K562 treated with DMSO at 1 percent for 48 hours (cell line): ENCODE measurements around the gene THEM5. TPM values are rescaled to one million over a fixed set of nuclear protein-coding genes. Genes with fewer than 3 reads are reported as not detected.

ENCODE experiments used
- total RNA-seq: library from RNA; unstranded; fragments of 300-600 nt; gene quantifications from 2 replicates; pipeline ENCODE4 v1.2.3, GENCODE V29; 2022; ENCODE audit warnings: low replicate concordance; ENCODE audit errors: extremely low read depth

THEM5 gene
- not detected in 2 replicates for total RNA-seq

GRCh38 chr1:151853411-151853943 is at the start of gene THEM5:
THEM5 (minus strand) TSS chr1:151853712; CDS start chr1:151853565, 147 bp downstream.

GRCh38 chr1:151839457-151840403 is 13.8 kb downstream of the THEM5 start, which contains the start of gene C2CD4D:
C2CD4D (minus strand) TSS chr1:151839820; CDS start chr1:151838989, 831 bp downstream.

GRCh38 chr1:151831605-151832004 is 21.9 kb downstream of the THEM5 start, which contains the start of gene RORC:
RORC (minus strand) TSS chr1:151831802; CDS start chr1:151831764, 38 bp downstream.

GRCh38 chr1:151805066-151805820 is 48.3 kb downstream of the THEM5 start, which contains the start of gene LINGO4:
LINGO4 (minus strand) TSS chr1:151805419; CDS start chr1:151802704, 2,715 bp downstream.

Other genes starting within 250 kb of the THEM5 start
- not detected in 2 replicates for gene SNX27, start 241.7 kb downstream of the THEM5 start, total RNA-seq
- gene CELF3, start 136.9 kb downstream of the THEM5 start, total RNA-seq: not detected in 2 replicates
- gene RIIAD1, start 132.2 kb downstream of the THEM5 start, total RNA-seq: not detected in 2 replicates
- not detected in 2 replicates for gene MRPL9, start 90.2 kb downstream of the THEM5 start, total RNA-seq
- not detected in 2 replicates for gene TDRKH, start 63.2 kb downstream of the THEM5 start, total RNA-seq
- gene LINGO4, start 48.3 kb downstream of the THEM5 start, total RNA-seq: not detected in 2 replicates
- gene RORC, start 21.9 kb downstream of the THEM5 start, total RNA-seq: not detected in 2 replicates
- not detected in 2 replicates for gene C2CD4D, start 13.9 kb downstream of the THEM5 start, total RNA-seq
- not detected in 2 replicates for gene THEM4, start 55.8 kb upstream of the THEM5 start, total RNA-seq
- not detected in 2 replicates for gene S100A10, start 140.1 kb upstream of the THEM5 start, total RNA-seq
- gene S100A11, start 183.3 kb upstream of the THEM5 start, total RNA-seq: not detected in 2 replicates
- gene TCHHL1, start 235.4 kb upstream of the THEM5 start, total RNA-seq: not detected in 2 replicates